Measurements from ENCODE around the gene ATF1.

The ATF1 gene

GRCh38 chr12:50763639-50764285, at the start of gene ATF1:
Gene ATF1 (plus strand): TSS chr12:50764101. CDS start chr12:50780146, 16,045 bp downstream.
- peak; percentile 93 for DNase-seq

GRCh38 chr12:50715174-50715573, 48.7 kb upstream of the ATF1 start:
- DNase-seq: no peak

- DNase-seq: no peak
Observed at GRCh38 chr12:50718760-50719159, 45.1 kb upstream of the ATF1 start.

GRCh38 chr12:50720085-50720484, 43.8 kb upstream of the ATF1 start:
- no peak for DNase-seq

GRCh38 chr12:50720501-50720900, 43.4 kb upstream of the ATF1 start:
- no peak for DNase-seq

- no peak for DNase-seq
Observed at GRCh38 chr12:50723865-50724264, 40.0 kb upstream of the ATF1 start.

GRCh38 chr12:50725011-50725942, 38.6 kb upstream of the ATF1 start:
- no peak for DNase-seq

GRCh38 chr12:50727466-50727865, 36.4 kb upstream of the ATF1 start:
- DNase-seq: no peak

- no peak for DNase-seq
Observed at GRCh38 chr12:50728417-50728816, 35.5 kb upstream of the ATF1 start.

- DNase-seq: no peak
Observed at GRCh38 chr12:50728841-50729240, 35.1 kb upstream of the ATF1 start.

GRCh38 chr12:50732591-50732990, 31.3 kb upstream of the ATF1 start:
- no peak for DNase-seq

- no peak for DNase-seq
Observed at GRCh38 chr12:50733706-50734105, 30.2 kb upstream of the ATF1 start.

GRCh38 chr12:50734409-50735263, 29.3 kb upstream of the ATF1 start:
- DNase-seq: no peak

GRCh38 chr12:50739611-50740010, 24.3 kb upstream of the ATF1 start:
- peak; percentile 38 for DNase-seq

- DNase-seq: peak; percentile 24
Observed at GRCh38 chr12:50740307-50740706, 23.6 kb upstream of the ATF1 start.

- peak; percentile 3 for DNase-seq
Observed at GRCh38 chr12:50742776-50743175, 21.1 kb upstream of the ATF1 start.

GRCh38 chr12:50745861-50746260, 18.0 kb upstream of the ATF1 start:
- peak; percentile 11 for DNase-seq

- peak; percentile 24 for DNase-seq
Observed at GRCh38 chr12:50746431-50746830, 17.5 kb upstream of the ATF1 start.

GRCh38 chr12:50747817-50748216, 16.1 kb upstream of the ATF1 start:
- peak; percentile 30 for DNase-seq

GRCh38 chr12:50749459-50749882, 14.4 kb upstream of the ATF1 start:
- DNase-seq: no peak

GRCh38 chr12:50750366-50750765, 13.5 kb upstream of the ATF1 start:
- peak; percentile 7 for DNase-seq

- DNase-seq: peak; percentile 41
Observed at GRCh38 chr12:50751948-50752721, 11.8 kb upstream of the ATF1 start.
